Activated B cell treated with CpG ODN at 0.5 μM for 24 hours (primary cell): Measurements from ENCODE around the gene SPRR3. TPM values are rescaled to one million over a fixed set of nuclear protein-coding genes. Genes with fewer than 3 reads are reported as not detected.
"Not testable (repeated sequence)": the region's sequence is repeated elsewhere in the genome, so short reads cannot be mapped to it uniquely, and the experiment has no call there.

Experiments
- ATAC-seq: fragments of 200-7000 bp; cut with Tn5 transposase; one replicate; pipeline ENCODE4 v1.10.0; 2021; ENCODE audit warnings: low read depth, mild to moderate bottlenecking, moderate library complexity
- CTCF ChIA-PET: fragments of 350-600 bp; sonication (Branson Sonifier 250); formaldehyde crosslinking; loops from one replicate; lab custom pipeline; 2021; ENCODE audit warnings: antibody characterized with exemption; lab: Charles Lee
- POLR2A ChIA-PET: fragments of 350-600 bp; sonication (Branson Sonifier 250); formaldehyde crosslinking; loops from one replicate; lab custom pipeline; 2021; ENCODE audit warnings: antibody characterized with exemption; lab: Charles Lee
- DNase-seq: peaks from one replicate; pipeline ENCODE4 v3.0.0; 2022
- H3K27ac Mint-ChIP-seq: one replicate; pipeline ENCODE4 v1.8.0; 2020; ENCODE audit warnings: mixed read lengths
- H3K27me3 Mint-ChIP-seq: one replicate; pipeline ENCODE4 v1.8.0; 2021; ENCODE audit warnings: mixed read lengths
- H3K36me3 Mint-ChIP-seq: one replicate; pipeline ENCODE4 v1.8.0; 2021; ENCODE audit warnings: low read depth, mixed read lengths
- H3K4me1 Mint-ChIP-seq: one replicate; pipeline ENCODE4 v1.8.0; 2021; ENCODE audit warnings: mixed read lengths
- H3K4me3 Mint-ChIP-seq: one replicate; pipeline ENCODE4 v1.8.0; 2020; ENCODE audit warnings: mild to moderate bottlenecking, mixed read lengths
- H3K9me3 Mint-ChIP-seq: one replicate; pipeline ENCODE4 v1.8.0; 2020; ENCODE audit warnings: mixed read lengths
- CTCF ChIP-seq: fragments of 200-600 bp; IDR thresholded peaks from one replicate; pipeline ENCODE4 v1.8.0; 2022; ENCODE audit warnings: antibody characterized with exemption, mild to moderate bottlenecking
- intact Hi-C: fragments of 100-400 bp; cut with micrococcal nuclease; formaldehyde crosslinking; loops from one replicate; pipeline ENCODE4 v1.15.1; 2024
- total RNA-seq: library from RNA; stranded (reverse); gene quantifications from 2 replicates; pipeline ENCODE4 v1.2.3, GENCODE V29; 2022

The SPRR3 gene
- total RNA-seq, 1 donor from 2014 or later = not detected

DNA sequence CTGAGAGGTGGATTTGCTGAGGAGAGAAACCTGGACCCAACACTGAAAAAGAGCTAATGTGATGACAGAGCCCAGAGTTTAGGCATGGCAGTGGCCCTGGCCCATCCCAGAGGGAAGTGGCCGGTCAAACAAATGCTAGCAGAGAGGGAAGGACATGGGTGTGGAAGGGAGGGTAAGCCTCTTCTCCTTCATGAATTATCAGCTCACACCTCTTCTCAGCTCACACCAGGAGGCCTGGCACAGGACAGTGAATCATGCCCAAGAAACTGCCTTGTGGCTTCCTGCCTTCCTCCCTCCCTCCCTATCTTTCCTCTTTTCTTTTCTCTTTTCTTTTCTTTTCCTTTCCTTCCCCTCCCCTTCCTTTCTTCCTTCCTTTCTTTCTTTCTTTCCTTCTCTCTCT is 1.3 kb upstream of the SPRR3 start:
- H3K36me3 Mint-ChIP-seq = no peaks in the 10 kb centered on the region
- ATAC-seq = no peak
- no peak overlapping the region for H3K27ac Mint-ChIP-seq
- peaks cover 16% of the 10 kb centered on the region for H3K27me3 Mint-ChIP-seq
- intact Hi-C loops = no loop called here
- TF ChIP-seq CTCF = no peak
- ChIA-PET POLR2A (no interaction called here), CTCF (no interaction called here)
- DNase-seq = no peak
- H3K9me3 Mint-ChIP-seq = peaks cover 4% of the 10 kb centered on the region
- H3K4me3 Mint-ChIP-seq = no peak overlapping the region
- H3K4me1 Mint-ChIP-seq = no peaks in the 10 kb centered on the region

GRCh38 chr1:153011235-153011758 is 9.7 kb downstream of the SPRR3 start:
- CTCF ChIA-PET, H3K4me3 Mint-ChIP-seq, H3K36me3 Mint-ChIP-seq, ATAC-seq, H3K4me1 Mint-ChIP-seq, H3K9me3 Mint-ChIP-seq, H3K27ac Mint-ChIP-seq, intact Hi-C loops, DNase-seq, POLR2A ChIA-PET: not testable (repeated sequence)
- H3K27me3 Mint-ChIP-seq = peaks cover 15% of the 10 kb centered on the region

DNA sequence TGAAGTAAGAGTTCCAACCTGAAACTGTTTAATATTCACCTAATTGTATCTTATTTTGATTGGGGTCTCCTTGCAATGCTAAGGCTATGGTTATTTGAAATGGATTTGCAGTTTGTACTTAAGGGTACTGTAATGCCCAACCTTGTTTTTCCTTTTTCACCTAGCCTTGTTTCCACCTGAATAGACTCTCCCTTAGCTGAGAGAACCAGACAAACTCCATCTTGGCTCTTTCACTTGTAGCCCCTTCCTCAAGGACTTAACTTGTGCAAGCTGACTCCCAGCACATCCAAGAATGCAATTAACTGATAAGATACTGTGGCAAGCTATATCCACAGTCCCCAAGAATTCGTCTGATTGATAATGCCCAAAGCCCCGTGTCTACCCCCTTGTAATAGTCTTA is 20.3 kb downstream of the SPRR3 start:
- CTCF ChIA-PET, intact Hi-C loops: not testable (repeated sequence)
- H3K27me3 Mint-ChIP-seq = peaks cover 42% of the 10 kb centered on the region

DNA sequence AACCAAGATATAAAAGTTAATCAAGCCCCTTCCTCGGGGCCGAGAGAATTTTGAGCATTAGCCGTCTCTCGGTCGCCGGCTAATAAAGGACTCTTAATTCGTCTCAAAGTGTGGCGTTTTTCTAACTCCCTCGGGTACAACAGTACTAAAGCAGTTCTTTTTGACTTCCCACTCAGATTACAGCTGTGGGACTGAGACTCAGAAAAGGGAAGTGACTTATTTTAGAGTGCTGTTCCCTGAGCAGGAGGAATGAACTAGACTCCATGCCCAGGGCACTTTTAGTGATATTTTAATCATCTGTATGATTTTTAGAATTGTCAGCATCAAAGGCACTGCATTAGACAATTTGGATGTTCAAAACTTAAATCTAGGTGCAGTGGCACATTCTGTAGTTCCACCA is 20.8 kb downstream of the SPRR3 start:
- H3K36me3 Mint-ChIP-seq, H3K4me1 Mint-ChIP-seq, H3K4me3 Mint-ChIP-seq, DNase-seq, POLR2A ChIA-PET, intact Hi-C loops, CTCF ChIA-PET, H3K27ac Mint-ChIP-seq, ATAC-seq, H3K9me3 Mint-ChIP-seq: not testable (repeated sequence)
- H3K27me3 Mint-ChIP-seq = peaks cover 42% of the 10 kb centered on the region

More for the DNA sequence above, 20.3 kb downstream of the SPRR3 start:
- H3K36me3 Mint-ChIP-seq, DNase-seq, H3K27ac Mint-ChIP-seq, H3K4me1 Mint-ChIP-seq, ATAC-seq, H3K9me3 Mint-ChIP-seq, H3K4me3 Mint-ChIP-seq, POLR2A ChIA-PET: not testable (repeated sequence)

DNA sequence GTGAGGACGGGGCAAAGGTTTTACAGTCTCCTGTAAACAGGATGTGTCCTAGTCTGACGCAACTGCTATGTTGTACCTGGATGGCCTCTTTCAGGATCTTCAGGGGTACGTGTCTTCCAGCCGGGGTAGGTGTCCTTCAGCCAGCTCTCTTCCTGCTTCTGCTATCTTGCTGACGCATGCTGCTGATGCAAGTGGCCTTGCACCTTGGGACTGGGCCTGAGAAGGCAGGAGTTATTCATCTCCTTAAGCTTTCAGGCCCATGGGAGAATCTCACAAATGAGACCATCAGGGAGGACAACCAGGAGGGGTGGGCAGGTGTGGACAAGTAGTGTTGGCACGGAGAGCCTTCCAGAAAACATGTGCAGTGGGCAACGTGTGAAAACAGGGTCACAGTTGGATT is 21.6 kb downstream of the SPRR3 start:
- DNase-seq (no peak), ATAC-seq (no peak)
- Mint-ChIP-seq H3K27ac (no peak overlapping the region), H3K9me3 (no peaks in the 10 kb centered on the region), H3K4me1 (peaks cover 6% of the 10 kb centered on the region), H3K36me3 (no peaks in the 10 kb centered on the region), H3K4me3 (no peak overlapping the region), H3K27me3 (peaks cover 37% of the 10 kb centered on the region)
- ChIA-PET CTCF (no interaction called here), POLR2A (no interaction called here)
- intact Hi-C loops = no loop called here
- TF ChIP-seq CTCF = no peak

DNA sequence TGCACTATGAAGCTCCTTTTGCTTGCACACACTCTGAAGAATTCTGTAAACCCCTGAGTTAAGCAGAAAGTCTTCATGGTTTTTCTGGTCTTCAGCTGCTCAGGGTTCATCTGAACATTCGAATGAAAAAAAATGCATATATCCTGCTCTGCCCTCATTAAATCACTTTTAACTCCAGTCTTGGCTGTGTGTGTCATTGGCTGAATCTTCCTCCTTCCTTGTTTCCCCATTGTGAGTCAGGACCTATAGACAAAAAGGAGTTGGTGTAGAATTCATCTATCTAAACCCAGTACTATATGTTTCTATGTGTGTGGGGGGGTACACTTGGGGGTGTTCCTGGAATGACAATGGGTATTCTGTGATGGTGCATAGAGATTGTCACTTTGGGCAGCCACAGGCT is 22.9 kb downstream of the SPRR3 start:
- DNase-seq = no peak
- CTCF ChIA-PET = no interaction called here
- no peak for TF ChIP-seq CTCF
- peaks cover 2% of the 10 kb centered on the region for H3K9me3 Mint-ChIP-seq
- H3K27me3 Mint-ChIP-seq = peaks cover 34% of the 10 kb centered on the region
- H3K4me3 Mint-ChIP-seq = no peak overlapping the region
- no peak overlapping the region for H3K27ac Mint-ChIP-seq
- no peaks in the 10 kb centered on the region for H3K36me3 Mint-ChIP-seq
- POLR2A ChIA-PET = no interaction called here
- ATAC-seq = no peak
- intact Hi-C loops = no loop called here
- H3K4me1 Mint-ChIP-seq = peaks cover 6% of the 10 kb centered on the region

- CTCF ChIA-PET = no interaction called here
- no peak for DNase-seq
- no peak overlapping the region for H3K27ac Mint-ChIP-seq
- H3K4me1 Mint-ChIP-seq = peaks cover 6% of the 10 kb centered on the region
- peaks cover 29% of the 10 kb centered on the region for H3K27me3 Mint-ChIP-seq
- H3K4me3 Mint-ChIP-seq = no peak overlapping the region
- POLR2A ChIA-PET = no interaction called here
- peaks cover 3% of the 10 kb centered on the region for H3K9me3 Mint-ChIP-seq
- ATAC-seq = no peak
- TF ChIP-seq CTCF = no peak
- H3K36me3 Mint-ChIP-seq = no peaks in the 10 kb centered on the region
- intact Hi-C loops = no loop called here
Measured at GRCh38 chr1:153025797-153026196, 24.2 kb downstream of the SPRR3 start.
